Esophagus squamous epithelium (tissue), 5 donors: ENCODE measurements around the gene ALOX12. TPM values are rescaled to one million over a fixed set of nuclear protein-coding genes. Genes with fewer than 3 reads are reported as not detected.

Source experiments
- DNase-seq: peaks from one replicate; lab custom pipeline; 2025; lab: John Stamatoyannopoulos, UW
- H3K27ac ChIP-seq, 4 donors: fragments of 200-600 bp; sonication (generic); one replicate each; pipeline ENCODE4 v1.5.1; 2016 to 2019; ENCODE audit warnings: mild to moderate bottlenecking in 1 of 4
- H3K27me3 ChIP-seq, 4 donors: fragments of 200-600 bp; sonication (generic); 1 replicate in 3 of 4; 2 replicates in 1 of 4; pipeline versions ENCODE4 v1.5.1 to v1.6.0; 2017 to 2021; ENCODE audit warnings: antibody characterized with exemption in 1 of 4
- H3K36me3 ChIP-seq, 3 donors: fragments of 200-600 bp; sonication (generic); one replicate each; pipeline ENCODE4 v1.5.1; 2016 to 2019
- H3K4me1 ChIP-seq, 3 donors: fragments of 200-600 bp; sonication (generic); one replicate each; pipeline ENCODE4 v1.5.1; 2017 to 2019
- H3K4me3 ChIP-seq, 4 donors: fragments of 200-600 bp; sonication (generic); 1 replicate in 3 of 4; 2 replicates in 1 of 4; pipeline ENCODE4 v1.5.1; 2016 to 2019; ENCODE audit warnings: mild to moderate bottlenecking in 2 of 4, moderate library complexity in 1 of 4
- H3K9me3 ChIP-seq, 3 donors: fragments of 200-600 bp; sonication (generic); one replicate each; pipeline ENCODE4 v1.5.1; 2016 to 2019
- POLR2A ChIP-seq, 4 donors: fragments of 450-650 bp; IDR thresholded peaks; one replicate each; pipeline ENCODE4 v1.6.1; 2017; ENCODE audit warnings: antibody characterized with exemption in 4 of 4, mild to moderate bottlenecking in 4 of 4, moderate library complexity in 3 of 4
- WGBS, 2 donors: methylation state at CpG; one replicate each; pipeline ENCODE4 v1.1.5; 2018; 5-methylcytosine and 5-hydroxymethylcytosine counted together
- intact Hi-C: fragments of 100-400 bp; cut with DNase I; formaldehyde crosslinking; loops from one replicate; pipeline ENCODE4 v1.15.0; 2022
- total RNA-seq, 4 donors: library from RNA; depleted of rRNA; stranded (reverse); fragments of >200 nt; gene quantifications; one replicate each; pipeline ENCODE4 v1.1.0, GENCODE V29; 2016
- TF ChIP-seq, protein P1 (sequence below), 6 experiments: fragments of 450-650 bp in 4 of 6; fragments of 200-600 bp in 2 of 6; sonication (generic) in 2 of 6; IDR thresholded peaks; one replicate each; pipeline ENCODE4 v1.5.1; 2016 to 2019; ENCODE audit warnings: antibody characterized with exemption in 6 of 6, mild to moderate bottlenecking in 4 of 6, moderate library complexity in 4 of 6
- donor health status: DM: yes; HTN: yes; CAD: no.

Gene ALOX12
- total RNA-seq, 4 donors from 2014 or later: 3.8 to 43.5 (median 26.4) TPM

DNA sequence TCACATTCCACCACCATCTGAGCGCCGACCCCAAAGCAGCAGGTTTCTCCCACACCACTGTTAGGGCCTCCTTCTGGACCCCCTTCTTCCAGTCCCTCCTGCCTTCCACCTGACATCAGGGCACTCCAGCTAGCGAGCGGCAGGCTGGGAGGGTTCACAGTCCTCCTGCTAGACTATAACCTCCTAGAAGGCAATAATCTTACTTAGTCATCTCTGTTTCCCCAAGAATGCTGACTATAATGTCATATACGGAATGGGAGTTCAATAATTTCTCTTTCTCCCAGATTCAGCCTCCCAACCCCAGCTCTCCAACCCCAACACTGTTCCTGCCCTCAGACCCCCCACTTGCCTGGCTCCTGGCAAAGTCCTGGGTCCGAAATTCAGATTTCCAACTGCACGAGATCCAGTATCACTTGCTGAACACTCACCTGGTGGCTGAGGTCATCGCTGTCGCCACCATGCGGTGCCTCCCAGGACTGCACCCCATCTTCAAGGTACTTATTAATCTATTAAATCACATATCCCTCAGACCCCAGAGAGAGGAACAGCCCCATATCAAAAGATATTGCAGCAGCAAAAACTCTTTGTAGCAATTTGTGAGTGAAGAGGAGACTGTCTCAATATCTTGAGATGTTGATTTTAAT, 5.6 kb downstream of the ALOX12 start:
- Histone ChIP-seq H3K27me3 (no peaks in the 10 kb centered on the region), H3K4me3 (no peak overlapping the region), H3K9me3 (no peaks in the 10 kb centered on the region), H3K4me1 (peaks cover 0 to 32% (median 5%) of the 10 kb centered on the region in 3 donors), H3K27ac (peak overlapping the region in 2 of 4 donors; percentile 19 to 48), H3K36me3 (peaks cover 7 to 70% (median 12%) of the 10 kb centered on the region in 3 donors)
- no peak for DNase-seq
- 68 to 73% methylated on average over 10 of the region's 10 CpGs for WGBS, 2 donors
- TF ChIP-seq POLR2A (IDR thresholded peaks at IDR 0.05): no peak
- TF ChIP-seq, protein P1, sequence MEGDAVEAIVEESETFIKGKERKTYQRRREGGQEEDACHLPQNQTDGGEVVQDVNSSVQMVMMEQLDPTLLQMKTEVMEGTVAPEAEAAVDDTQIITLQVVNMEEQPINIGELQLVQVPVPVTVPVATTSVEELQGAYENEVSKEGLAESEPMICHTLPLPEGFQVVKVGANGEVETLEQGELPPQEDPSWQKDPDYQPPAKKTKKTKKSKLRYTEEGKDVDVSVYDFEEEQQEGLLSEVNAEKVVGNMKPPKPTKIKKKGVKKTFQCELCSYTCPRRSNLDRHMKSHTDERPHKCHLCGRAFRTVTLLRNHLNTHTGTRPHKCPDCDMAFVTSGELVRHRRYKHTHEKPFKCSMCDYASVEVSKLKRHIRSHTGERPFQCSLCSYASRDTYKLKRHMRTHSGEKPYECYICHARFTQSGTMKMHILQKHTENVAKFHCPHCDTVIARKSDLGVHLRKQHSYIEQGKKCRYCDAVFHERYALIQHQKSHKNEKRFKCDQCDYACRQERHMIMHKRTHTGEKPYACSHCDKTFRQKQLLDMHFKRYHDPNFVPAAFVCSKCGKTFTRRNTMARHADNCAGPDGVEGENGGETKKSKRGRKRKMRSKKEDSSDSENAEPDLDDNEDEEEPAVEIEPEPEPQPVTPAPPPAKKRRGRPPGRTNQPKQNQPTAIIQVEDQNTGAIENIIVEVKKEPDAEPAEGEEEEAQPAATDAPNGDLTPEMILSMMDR (IDR thresholded peaks at IDR 0.05): peak in 5 of 6 experiments; percentile 45 to 76 (median 63)
- intact Hi-C loops: loop anchor here (10.0 kb wide), 1 partner anchor 337 kb away; no protein-coding TSS in a partner anchor

DNA sequence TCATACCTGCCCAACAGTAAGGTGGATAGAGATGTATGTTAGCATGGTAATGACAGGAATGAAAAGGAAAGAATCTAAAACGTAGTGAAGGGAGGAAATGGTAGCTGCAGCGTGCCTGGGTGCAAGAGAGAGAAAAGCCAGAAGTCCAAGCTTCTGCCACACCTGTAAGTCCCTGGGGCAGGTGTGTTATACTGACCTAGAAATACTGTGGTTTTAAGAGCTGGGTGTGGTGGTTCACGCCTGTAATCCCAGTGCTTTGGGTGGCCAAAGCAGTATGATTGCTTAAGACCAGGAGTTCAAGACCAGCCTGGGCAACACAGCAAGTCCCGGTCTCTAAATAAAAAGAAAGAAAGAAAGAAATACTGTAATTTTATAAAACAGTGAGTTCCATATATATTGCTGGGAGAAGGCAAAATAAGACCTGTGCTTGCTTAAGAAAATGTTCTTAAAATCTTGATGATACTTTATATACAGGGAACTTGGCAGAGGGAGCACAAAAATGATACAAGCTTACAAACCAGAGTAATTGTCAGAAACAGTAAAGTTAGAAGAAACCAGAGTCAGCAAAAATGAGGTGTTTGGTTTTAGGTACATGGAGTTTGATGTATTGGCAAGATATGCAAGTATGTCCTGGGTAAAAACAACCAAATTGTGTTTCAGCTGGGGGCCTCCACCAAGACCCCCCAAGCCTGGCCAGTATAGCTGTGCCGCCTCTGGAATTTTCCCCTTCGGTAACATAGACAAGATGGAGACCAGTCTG, 6.6 kb downstream of the ALOX12 start:
- intact Hi-C loops: loop anchor here (2.0 to 10.0 kb wide), 2 partner anchors 90 to 338 kb away; no protein-coding TSS in a partner anchor
- TF ChIP-seq POLR2A (IDR thresholded peaks at IDR 0.05): no peak
- TF ChIP-seq, protein P1 (IDR thresholded peaks at IDR 0.05): no peak
- H3K36me3 ChIP-seq: peaks cover 7 to 80% (median 12%) of the 10 kb centered on the region in 3 donors

GRCh38 chr17:7003745-7004144, 7.9 kb downstream of the ALOX12 start:
- H3K36me3 ChIP-seq: peaks cover 7 to 84% (median 12%) of the 10 kb centered on the region in 3 donors
- intact Hi-C loops: loop anchor here (2.0 to 10.0 kb wide), 2 partner anchors 91 to 339 kb away; no protein-coding TSS in a partner anchor
- H3K9me3 ChIP-seq: no peaks in the 10 kb centered on the region

More for the DNA sequence above, 6.6 kb downstream of the ALOX12 start:
- no peak overlapping the region for H3K4me3 ChIP-seq
- no peaks in the 10 kb centered on the region for H3K27me3 ChIP-seq
- DNase-seq: no peak
- peaks cover 0 to 24% (median 0%) of the 10 kb centered on the region in 3 donors for H3K4me1 ChIP-seq
- WGBS, 2 donors: 74 to 87% methylated on average over 6 of the region's 6 CpGs
- H3K27ac ChIP-seq: peak overlapping the region in 1 of 4 donors; percentile 8
- no peaks in the 10 kb centered on the region for H3K9me3 ChIP-seq

GRCh38 chr17:7004398-7005253, 8.8 kb downstream of the ALOX12 start:
- no peak for DNase-seq

More at GRCh38 chr17:7003745-7004144, 7.9 kb downstream of the ALOX12 start:
- H3K4me3 ChIP-seq: no peak overlapping the region
- TF ChIP-seq, protein P1 (IDR thresholded peaks at IDR 0.05): no peak
- TF ChIP-seq POLR2A (IDR thresholded peaks at IDR 0.05): no peak
- WGBS, 2 donors: 88 to 98% methylated on average over 2 of the region's 2 CpGs
- H3K27ac ChIP-seq: no peak overlapping the region
- no peaks in the 10 kb centered on the region for H3K27me3 ChIP-seq
- no peak for DNase-seq
- H3K4me1 ChIP-seq: peaks cover 0 to 23% (median 0%) of the 10 kb centered on the region in 3 donors

More at GRCh38 chr17:7004398-7005253, 8.8 kb downstream of the ALOX12 start:
- Histone ChIP-seq H3K4me3 (no peak overlapping the region), H3K4me1 (peaks cover 0 to 32% (median 0%) of the 10 kb centered on the region in 3 donors), H3K27ac (peak overlapping the region in 1 of 4 donors; percentile 9), H3K36me3 (peaks cover 4 to 84% (median 12%) of the 10 kb centered on the region in 3 donors), H3K27me3 (no peaks in the 10 kb centered on the region), H3K9me3 (no peaks in the 10 kb centered on the region)
- intact Hi-C loops: loop anchor here (10.0 kb wide), 1 partner anchor 340 kb away; no protein-coding TSS in a partner anchor
- no peak for TF ChIP-seq POLR2A (IDR thresholded peaks at IDR 0.05)
- TF ChIP-seq, protein P1 (IDR thresholded peaks at IDR 0.05): peak; percentile 30 to 78 (median 64)
- WGBS, 2 donors: 60 to 76% methylated on average over 2 of the region's 2 CpGs
